Measurements from ENCODE around the gene SPATA25.

SPATA25 gene

GRCh38 chr20:45909817-45910669, 22.6 kb upstream of the SPATA25 start:
- Histone ChIP-seq H3K36me3 (replicated peaks) (no peaks in the 10 kb centered on the region), H3K27ac (no peak overlapping the region), H3K4me3 (ENCODE audit: low read depth, low read length) (peak overlapping the region; percentile 29), H3K27me3 (replicated peaks) (no peaks in the 10 kb centered on the region)
- no peak for TF ChIP-seq CTCF (IDR thresholded peaks at IDR 0.05; ENCODE audit: low read depth, low read length, missing control alignments)
- no peak for DNase-seq
- in situ Hi-C loops (cut with HindIII; ENCODE audit: low pct_ligation_motif_present, low sequenced_read_pairs) = no loop called here

- H3K27me3 ChIP-seq (replicated peaks) = no peaks in the 10 kb centered on the region
- in situ Hi-C loops (cut with HindIII; ENCODE audit: low pct_ligation_motif_present, low sequenced_read_pairs) = no loop called here
- DNase-seq = no peak
- no peaks in the 10 kb centered on the region for H3K36me3 ChIP-seq (replicated peaks)
- no peak overlapping the region for H3K4me3 ChIP-seq (ENCODE audit: low read depth, low read length)
- no peak for TF ChIP-seq CTCF (IDR thresholded peaks at IDR 0.05; ENCODE audit: low read depth, low read length, missing control alignments)
- H3K27ac ChIP-seq = no peak overlapping the region
Measured at GRCh38 chr20:45909336-45909808, 21.9 kb upstream of the SPATA25 start.

GRCh38 chr20:45908084-45908483, 20.7 kb upstream of the SPATA25 start:
- in situ Hi-C loops (cut with HindIII; ENCODE audit: low pct_ligation_motif_present, low sequenced_read_pairs) = no loop called here
- no peak for DNase-seq

GRCh38 chr20:45907219-45907948, 20.0 kb upstream of the SPATA25 start:
- no peaks in the 10 kb centered on the region for H3K36me3 ChIP-seq (replicated peaks)
- no peak overlapping the region for H3K27ac ChIP-seq
- no peaks in the 10 kb centered on the region for H3K27me3 ChIP-seq (replicated peaks)
- in situ Hi-C loops (cut with HindIII; ENCODE audit: low pct_ligation_motif_present, low sequenced_read_pairs) = no loop called here
- DNase-seq = no peak
- H3K4me3 ChIP-seq (ENCODE audit: low read depth, low read length) = no peak overlapping the region
- no peak for TF ChIP-seq CTCF (IDR thresholded peaks at IDR 0.05; ENCODE audit: low read depth, low read length, missing control alignments)

More at GRCh38 chr20:45908084-45908483, 20.7 kb upstream of the SPATA25 start:
- no peak overlapping the region for H3K4me3 ChIP-seq (ENCODE audit: low read depth, low read length)
- no peaks in the 10 kb centered on the region for H3K36me3 ChIP-seq (replicated peaks)
- H3K27me3 ChIP-seq (replicated peaks) = no peaks in the 10 kb centered on the region
- TF ChIP-seq CTCF (IDR thresholded peaks at IDR 0.05; ENCODE audit: low read depth, low read length, missing control alignments) = no peak
- H3K27ac ChIP-seq = no peak overlapping the region

- H3K4me3 ChIP-seq (ENCODE audit: low read depth, low read length) = no peak overlapping the region
Measured at GRCh38 chr20:45905505-45906079, 18.2 kb upstream of the SPATA25 start.

More at GRCh38 chr20:45905505-45906079, 18.2 kb upstream of the SPATA25 start:
- in situ Hi-C loops (cut with HindIII; ENCODE audit: low pct_ligation_motif_present, low sequenced_read_pairs) = no loop called here
- no peak for TF ChIP-seq CTCF (IDR thresholded peaks at IDR 0.05; ENCODE audit: low read depth, low read length, missing control alignments)
- peak; percentile 72 for DNase-seq
- Histone ChIP-seq H3K36me3 (replicated peaks) (peaks cover 6% of the 10 kb centered on the region), H3K27ac (no peak overlapping the region), H3K27me3 (replicated peaks) (no peaks in the 10 kb centered on the region)

All from brain microvascular endothelial cell (primary cell).